Fibroblast of skin of left biceps (primary cell): ENCODE results near the gene SGIP1.
"Not testable (repeated sequence)": the region's sequence is repeated elsewhere in the genome, so short reads cannot be mapped to it uniquely, and the experiment has no call there.

ENCODE experiments used
- DNase-seq, 2 experiments: peaks; one replicate each; pipeline ENCODE4 v3.0.0-alpha.2; 2013; ENCODE audit warnings: low read depth in 2 of 2

SGIP1 gene

GRCh38 chr1:66729523-66729922 lies 195.6 kb downstream of the SGIP1 start:
- no peak for DNase-seq

GRCh38 chr1:66730462-66730861 lies 196.5 kb downstream of the SGIP1 start:
- DNase-seq = no peak

- no peak for DNase-seq
Observed at GRCh38 chr1:66731170-66731865, 197.4 kb downstream of the SGIP1 start.

- DNase-seq = no peak
Observed at GRCh38 chr1:66732407-66733166, 198.6 kb downstream of the SGIP1 start.

GRCh38 chr1:66733348-66734017 lies 199.5 kb downstream of the SGIP1 start:
- no peak for DNase-seq

GRCh38 chr1:66734531-66734930 lies 200.6 kb downstream of the SGIP1 start:
- not testable (repeated sequence) for DNase-seq

- DNase-seq = no peak
Observed at GRCh38 chr1:66737836-66738235, 203.9 kb downstream of the SGIP1 start.

GRCh38 chr1:66739401-66740157 lies 205.6 kb downstream of the SGIP1 start:
- no peak for DNase-seq

GRCh38 chr1:66745451-66745850 lies 211.5 kb downstream of the SGIP1 start:
- DNase-seq = no peak

GRCh38 chr1:66747501-66747900 lies 213.5 kb downstream of the SGIP1 start:
- DNase-seq = peak; percentile 54 to 62

- no peak for DNase-seq
Observed at GRCh38 chr1:66750577-66750976, 216.6 kb downstream of the SGIP1 start.

GRCh38 chr1:66751160-66751559 lies 217.2 kb downstream of the SGIP1 start:
- no peak for DNase-seq

GRCh38 chr1:66752000-66752592 lies 218.1 kb downstream of the SGIP1 start, which contains the start of gene DYNLT5:
Gene DYNLT5, plus strand, starts transcription at chr1:66752459. Its CDS starts 2,200 bp downstream, at chr1:66754659.
- DNase-seq = no peak

- no peak for DNase-seq
Observed at GRCh38 chr1:66752671-66753371, 218.9 kb downstream of the SGIP1 start.

GRCh38 chr1:66757722-66758240 lies 223.8 kb downstream of the SGIP1 start:
- DNase-seq = no peak

GRCh38 chr1:66758241-66758755 lies 224.3 kb downstream of the SGIP1 start:
- DNase-seq = no peak

GRCh38 chr1:66760506-66760905 lies 226.6 kb downstream of the SGIP1 start:
- no peak for DNase-seq

- no peak for DNase-seq
Observed at GRCh38 chr1:66761221-66761620, 227.3 kb downstream of the SGIP1 start.

- no peak for DNase-seq
Observed at GRCh38 chr1:66764994-66765578, 231.1 kb downstream of the SGIP1 start.

- no peak for DNase-seq
Observed at GRCh38 chr1:66767626-66768025, 233.7 kb downstream of the SGIP1 start.
